GM03348 (cell line): ENCODE data around the gene PBX3.
"Not testable (repeated sequence)": the region's sequence is repeated elsewhere in the genome, so short reads cannot be mapped to it uniquely, and the experiment has no call there.

Experiments used
- DNase-seq: peaks from one replicate; pipeline ENCODE4 v3.0.0; 2012; ENCODE audit warnings: low spot score

Gene PBX3

GRCh38 chr9:125778538-125779219 lies 31.5 kb downstream of the PBX3 start:
- not testable (repeated sequence) for DNase-seq

GRCh38 chr9:125779220-125779565 lies 32.0 kb downstream of the PBX3 start:
- not testable (repeated sequence) for DNase-seq

- DNase-seq: no peak
Measured at GRCh38 chr9:125782718-125783117, 35.5 kb downstream of the PBX3 start.

GRCh38 chr9:125784286-125785049 lies 37.3 kb downstream of the PBX3 start:
- DNase-seq: peak; percentile 18

- no peak for DNase-seq
Measured at GRCh38 chr9:125785248-125785751, 38.1 kb downstream of the PBX3 start.

- no peak for DNase-seq
Measured at GRCh38 chr9:125787715-125788114, 40.5 kb downstream of the PBX3 start.

- DNase-seq: no peak
Measured at GRCh38 chr9:125789196-125789595, 42.0 kb downstream of the PBX3 start.

GRCh38 chr9:125794708-125795107 lies 47.5 kb downstream of the PBX3 start:
- no peak for DNase-seq

- DNase-seq: no peak
Measured at GRCh38 chr9:125795970-125796596, 48.9 kb downstream of the PBX3 start.

GRCh38 chr9:125797930-125798329 lies 50.8 kb downstream of the PBX3 start:
- no peak for DNase-seq

- no peak for DNase-seq
Measured at GRCh38 chr9:125803526-125803925, 56.4 kb downstream of the PBX3 start.

GRCh38 chr9:125805057-125805456 lies 57.9 kb downstream of the PBX3 start:
- peak; percentile 83 for DNase-seq

GRCh38 chr9:125805586-125805985 lies 58.4 kb downstream of the PBX3 start:
- no peak for DNase-seq

GRCh38 chr9:125807079-125807478 lies 59.9 kb downstream of the PBX3 start:
- DNase-seq: peak; percentile 17

GRCh38 chr9:125810161-125810560 lies 63.0 kb downstream of the PBX3 start:
- no peak for DNase-seq

- no peak for DNase-seq
Measured at GRCh38 chr9:125811002-125811401, 63.8 kb downstream of the PBX3 start.

GRCh38 chr9:125812403-125812802 lies 65.2 kb downstream of the PBX3 start:
- no peak for DNase-seq

- peak; percentile 9 for DNase-seq
Measured at GRCh38 chr9:125815568-125815967, 68.4 kb downstream of the PBX3 start.

GRCh38 chr9:125816321-125816720 lies 69.1 kb downstream of the PBX3 start:
- no peak for DNase-seq

GRCh38 chr9:125820100-125820804 lies 73.1 kb downstream of the PBX3 start:
- DNase-seq: no peak

- DNase-seq: no peak
Measured at GRCh38 chr9:125821078-125821477, 73.9 kb downstream of the PBX3 start.

GRCh38 chr9:125822160-125822559 lies 75.0 kb downstream of the PBX3 start:
- DNase-seq: no peak
